OCI-M2 (cell line): ENCODE measurements around the gene ELOVL6.
"Not testable (repeated sequence)": the region's sequence is repeated elsewhere in the genome, so short reads cannot be mapped to it uniquely, and the experiment has no call there.

Source experiments
- DNase-seq: peaks from one replicate; lab custom pipeline; 2025; ENCODE audit not compliant: unreplicated experiment; lab: John Stamatoyannopoulos, UW

Gene ELOVL6

GRCh38 chr4:110196871-110197528 lies 1.4 kb downstream of the ELOVL6 start:
- DNase-seq = no peak

- no peak for DNase-seq
Observed at GRCh38 chr4:110196206-110196870, 2.1 kb downstream of the ELOVL6 start.

- no peak for DNase-seq
Observed at GRCh38 chr4:110195561-110196205, 2.7 kb downstream of the ELOVL6 start.

GRCh38 chr4:110193822-110194761 lies 4.3 kb downstream of the ELOVL6 start:
- DNase-seq = no peak

GRCh38 chr4:110193287-110193686 lies 5.1 kb downstream of the ELOVL6 start:
- DNase-seq = not testable (repeated sequence)

GRCh38 chr4:110190249-110190648 lies 8.2 kb downstream of the ELOVL6 start:
- no peak for DNase-seq

GRCh38 chr4:110188113-110188512 lies 10.3 kb downstream of the ELOVL6 start:
- no peak for DNase-seq

DNA sequence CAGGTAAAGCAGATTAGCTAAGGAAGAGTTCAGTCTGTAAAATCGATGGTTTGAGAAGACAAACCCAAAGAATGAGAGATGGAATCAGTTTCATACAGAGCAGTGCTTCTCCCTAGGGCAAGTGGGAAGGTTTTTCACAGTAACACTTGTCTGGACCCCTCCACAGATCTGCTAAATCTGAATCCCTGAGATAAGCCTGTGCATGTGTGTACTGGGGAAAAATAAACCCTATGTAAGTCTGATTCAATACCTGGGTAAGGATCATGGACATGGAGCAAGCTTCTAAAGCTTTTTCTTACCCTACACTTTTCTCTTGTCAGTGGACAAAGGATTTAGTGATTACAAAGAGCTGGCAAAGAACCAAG lies 13.6 kb downstream of the ELOVL6 start:
- DNase-seq = no peak

- no peak for DNase-seq
Observed at GRCh38 chr4:110184140-110184790, 14.2 kb downstream of the ELOVL6 start.

DNA sequence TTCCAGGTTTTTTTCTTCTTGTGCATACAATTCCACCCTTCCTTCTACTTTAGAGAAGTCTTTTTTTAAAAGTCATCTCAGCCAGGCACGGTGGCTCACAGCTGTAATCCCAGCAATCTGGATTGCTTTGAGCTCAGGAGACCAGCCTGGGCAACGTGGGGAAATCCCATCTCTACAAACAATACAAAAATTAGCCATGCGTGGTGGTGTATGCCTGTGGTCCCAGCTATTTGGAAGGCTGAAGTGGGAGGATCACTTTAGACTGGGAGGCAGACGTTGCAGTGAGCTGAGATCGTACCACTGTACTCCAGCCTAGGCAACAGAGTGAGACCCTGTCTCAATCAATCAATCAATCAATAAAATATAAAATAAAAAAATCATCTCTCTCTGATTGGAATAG lies 14.8 kb downstream of the ELOVL6 start:
- DNase-seq = no peak

- no peak for DNase-seq
Observed at GRCh38 chr4:110183058-110183457, 15.4 kb downstream of the ELOVL6 start.

DNA sequence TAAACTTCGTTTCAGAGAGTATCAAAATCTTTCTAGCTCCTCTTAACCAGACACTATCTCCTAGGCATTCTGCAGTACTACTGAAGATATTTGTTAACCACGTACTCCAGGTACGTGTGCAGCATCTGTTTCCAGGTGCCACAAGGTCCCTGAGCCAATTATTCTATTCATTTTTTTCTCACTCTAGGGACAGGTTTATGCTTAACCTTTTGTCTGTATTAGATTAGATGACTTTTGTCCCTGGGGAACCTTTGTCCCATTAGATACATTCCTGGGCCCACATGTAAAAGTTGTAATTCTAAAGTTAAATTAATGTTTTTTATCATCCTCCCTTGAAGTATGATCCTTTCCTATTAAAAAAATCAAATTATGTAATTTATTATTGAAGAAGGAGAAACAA lies 16.5 kb downstream of the ELOVL6 start:
- no peak for DNase-seq

GRCh38 chr4:110175634-110176033 lies 22.8 kb downstream of the ELOVL6 start:
- DNase-seq = no peak

- no peak for DNase-seq
Observed at GRCh38 chr4:110172972-110173371, 25.4 kb downstream of the ELOVL6 start.

DNA sequence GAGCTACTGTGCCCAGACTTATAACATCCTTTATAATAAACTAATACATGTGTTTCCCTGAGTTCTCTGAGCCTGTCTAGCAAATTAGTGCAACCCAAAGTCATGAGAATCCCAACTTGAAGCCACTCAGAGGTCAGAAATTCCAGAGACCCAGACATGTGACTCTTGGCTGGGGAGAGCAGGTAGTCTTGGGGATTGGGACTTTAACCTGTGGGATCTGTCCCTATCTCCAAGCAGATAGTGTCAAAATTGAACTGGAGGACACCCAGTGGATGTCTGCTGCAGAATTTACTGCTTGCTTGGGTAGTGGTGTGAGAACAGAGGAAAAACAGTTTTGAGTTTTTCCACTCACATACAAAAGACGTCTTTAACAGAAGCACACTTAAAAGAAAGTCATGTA lies 26.4 kb downstream of the ELOVL6 start:
- DNase-seq = no peak

- no peak for DNase-seq
Observed at GRCh38 chr4:110170861-110171260, 27.6 kb downstream of the ELOVL6 start.

- DNase-seq = no peak
Observed at GRCh38 chr4:110165382-110166286, 32.8 kb downstream of the ELOVL6 start.

- DNase-seq = no peak
Observed at GRCh38 chr4:110164856-110165255, 33.6 kb downstream of the ELOVL6 start.

DNA sequence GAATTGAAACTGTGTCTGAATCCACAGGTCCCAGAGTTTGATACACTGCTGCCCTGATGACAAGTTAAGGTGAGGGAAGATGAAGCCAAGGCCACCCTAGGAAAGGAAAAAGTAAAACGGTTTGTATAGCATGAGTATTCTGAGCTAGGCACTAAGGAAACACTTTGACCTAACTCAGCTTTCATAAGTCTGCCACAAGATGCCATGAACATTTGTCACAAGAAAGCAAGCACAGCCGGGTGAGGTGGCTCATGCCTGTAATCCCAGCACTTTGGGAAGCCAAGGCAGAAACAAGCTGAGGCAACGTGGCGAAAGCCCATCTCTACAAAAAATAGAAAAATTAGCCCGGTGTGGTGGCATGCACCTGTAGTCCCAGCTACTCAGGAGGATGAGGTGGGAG lies 34.2 kb downstream of the ELOVL6 start:
- DNase-seq = no peak
